ENCODE data around the gene SDK1.

DNA sequence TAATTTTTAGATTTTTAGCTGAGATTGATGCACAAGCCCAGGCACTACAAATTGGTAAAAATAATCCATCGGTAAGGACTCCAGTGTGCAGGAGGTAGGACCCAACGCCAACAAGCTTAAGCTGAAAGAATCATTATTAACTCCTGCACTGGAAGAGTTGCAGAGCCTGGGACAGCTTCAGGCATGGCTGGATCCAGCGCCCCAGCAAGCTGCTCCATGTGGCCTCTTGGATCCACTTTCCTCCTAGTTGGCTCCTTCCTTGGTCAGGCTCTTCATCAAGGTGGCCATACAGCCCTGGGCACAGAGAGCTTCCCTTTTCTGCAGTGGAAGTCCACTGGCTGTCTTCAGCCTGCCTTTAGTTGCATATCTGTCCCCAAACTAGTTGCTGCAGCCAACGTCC is 883.6 kb downstream of the SDK1 start:
- no peak for TF ChIP-seq POLR2AphosphoS5 (IDR thresholded peaks at IDR 0.05; ENCODE audit: insufficient read depth, low read depth, low read length)
- no peak for TF ChIP-seq EZH2 (IDR thresholded peaks at IDR 0.05; ENCODE audit: borderline replicate concordance, low read depth, low read length, severe bottlenecking)

Data from endothelial cell of umbilical vein (primary cell).